MM.1S (cell line): ENCODE results near the gene TRA2A.

Experiments
- CTCF ChIP-seq: fragments of 300-600 bp; sonication (generic); IDR thresholded peaks from 2 replicates; pipeline ENCODE4 v1.5.1; 2016; ENCODE audit warnings: antibody characterized with exemption, low read length, mixed read lengths
- EZH2 ChIP-seq: fragments of 300-600 bp; sonication (generic); optimal IDR thresholded peaks from 2 replicates; pipeline ENCODE3; 2017; ENCODE audit warnings: low read depth, mild to moderate bottlenecking, antibody characterized with exemption, low read length, mixed read lengths

- no peak for TF ChIP-seq CTCF
- no peak for TF ChIP-seq EZH2
Measured at GRCh38 chr7:23468526-23469149, 63.1 kb downstream of the TRA2A start.
